ENCODE data around the gene PROM1. TPM values are rescaled to one million over a fixed set of nuclear protein-coding genes. Genes with fewer than 3 reads are reported as not detected.

PROM1 gene
- total and polyA plus RNA-seq, 2 of the 13 experiments (the other 11 are each of a cell fraction or from before 2014, with no cell fraction given) = 3.9 to 16.4 TPM

- TF ChIP-seq ZNF264 (CRISPR knock-in tag; IDR thresholded peaks at IDR 0.05) (no peak), AHDC1 (CRISPR knock-in tag; IDR thresholded peaks at IDR 0.05; ENCODE audit: borderline replicate concordance) (peak; percentile 76; the same call in 1 of the 2 replicates), ZNF782 (CRISPR knock-in tag; IDR thresholded peaks at IDR 0.05; ENCODE audit: borderline replicate concordance) (no peak), HHEX (CRISPR knock-in tag; IDR thresholded peaks at IDR 0.05) (peak; percentile 72), ZNF34 (CRISPR knock-in tag; IDR thresholded peaks at IDR 0.05; ENCODE audit: borderline replicate concordance) (no peak), SNAPC2 (CRISPR knock-in tag; IDR thresholded peaks at IDR 0.05) (0 out of 2 replicates have a peak, but pooled peaks have one; percentile 21), ZNF609 (CRISPR knock-in tag; IDR thresholded peaks at IDR 0.05; ENCODE audit: borderline replicate concordance) (peak; percentile 96), ZBTB3 (CRISPR knock-in tag; IDR thresholded peaks at IDR 0.05; ENCODE audit: borderline replicate concordance, low read depth) (0 out of 2 replicates have a peak, but pooled peaks have one; percentile 49), U2AF2 (IDR thresholded peaks at IDR 0.05; ENCODE audit: low read depth, low read length) (no peak), ZNF607 (CRISPR knock-in tag; IDR thresholded peaks at IDR 0.05; ENCODE audit: borderline replicate concordance) (no peak), ZNF556 (CRISPR knock-in tag; IDR thresholded peaks at IDR 0.05; ENCODE audit: borderline replicate concordance) (peak; percentile 53; the same call in 1 of the 2 replicates), ZNF563 (CRISPR knock-in tag; IDR thresholded peaks at IDR 0.05) (no peak)
Observed at GRCh38 chr4:16129336-16129735, 45.5 kb upstream of the PROM1 start (continued).

All from HepG2 (cell line).